ENCODE results near the gene SLC41A3. TPM values are rescaled to one million over a fixed set of nuclear protein-coding genes. Genes with fewer than 3 reads are reported as not detected.

SLC41A3 gene
- total RNA-seq, 1 experiment from 2014 or later: 41.3 TPM

GRCh38 chr3:126005951-126006350 lies 78.0 kb downstream of the SLC41A3 start:
- ChIA-PET CTCF (no interaction called here), POLR2A (no interaction called here)
- BruUV-seq (replicated peaks): no TSS peak
- H3K4me1 ChIP-seq: no peaks in the 10 kb centered on the region
- intact Hi-C loops (cut with micrococcal nuclease; ENCODE audit: unreplicated experiment): no loop called here
- no peaks in the 10 kb centered on the region for H3K27me3 ChIP-seq (replicated peaks; ENCODE audit: control insufficient read depth, insufficient read depth, low read length)
- H3K4me3 ChIP-seq (ENCODE audit: low read depth, low read length): no peak overlapping the region
- H3K27ac Mint-ChIP-seq (ENCODE audit: unreplicated experiment): no peak overlapping the region
- H3K9me3 Mint-ChIP-seq (ENCODE audit: unreplicated experiment): peaks cover 18% of the 10 kb centered on the region
- no peak overlapping the region for H3K4me3 Mint-ChIP-seq (ENCODE audit: unreplicated experiment)
- no peak for DNase-seq
- H3K4me1 Mint-ChIP-seq (ENCODE audit: low read depth, unreplicated experiment): peaks cover 6% of the 10 kb centered on the region
- no peak for TF ChIP-seq CTCF (IDR thresholded peaks at IDR 0.05; ENCODE audit: insufficient read depth in 1 of 2, low read depth in 1 of 2, low read length in 1 of 2, severe bottlenecking in 1 of 2, unreplicated experiment in 1 of 2)
- no peaks in the 10 kb centered on the region for H3K9me3 ChIP-seq
- H3K36me3 ChIP-seq (ENCODE audit: control insufficient read depth, insufficient read depth, low read length): no peaks in the 10 kb centered on the region; the same call in 1 of the 2 replicates
- no peaks in the 10 kb centered on the region for H3K27me3 Mint-ChIP-seq (ENCODE audit: insufficient read depth, unreplicated experiment)
- no peaks in the 10 kb centered on the region for H3K36me3 Mint-ChIP-seq (ENCODE audit: insufficient read depth, unreplicated experiment)

GRCh38 chr3:126004692-126005091 lies 79.2 kb downstream of the SLC41A3 start:
- Histone ChIP-seq H3K27me3 (replicated peaks; ENCODE audit: control insufficient read depth, insufficient read depth, low read length) (no peaks in the 10 kb centered on the region), H3K36me3 (ENCODE audit: control insufficient read depth, insufficient read depth, low read length) (no peaks in the 10 kb centered on the region; the same call in 1 of the 2 replicates), H3K4me3 (ENCODE audit: low read depth, low read length) (no peak overlapping the region), H3K9me3 (no peaks in the 10 kb centered on the region), H3K4me1 (no peaks in the 10 kb centered on the region)
- Mint-ChIP-seq H3K4me1 (ENCODE audit: low read depth, unreplicated experiment) (peaks cover 6% of the 10 kb centered on the region), H3K36me3 (ENCODE audit: insufficient read depth, unreplicated experiment) (no peaks in the 10 kb centered on the region), H3K27ac (ENCODE audit: unreplicated experiment) (no peak overlapping the region), H3K9me3 (ENCODE audit: unreplicated experiment) (peaks cover 24% of the 10 kb centered on the region), H3K27me3 (ENCODE audit: insufficient read depth, unreplicated experiment) (no peaks in the 10 kb centered on the region), H3K4me3 (ENCODE audit: unreplicated experiment) (no peak overlapping the region)
- DNase-seq: no peak
- intact Hi-C loops (cut with micrococcal nuclease; ENCODE audit: unreplicated experiment): no loop called here
- CTCF ChIA-PET: no interaction called here
- POLR2A ChIA-PET: no interaction called here
- TF ChIP-seq CTCF (IDR thresholded peaks at IDR 0.05; ENCODE audit: insufficient read depth in 1 of 2, low read depth in 1 of 2, low read length in 1 of 2, severe bottlenecking in 1 of 2, unreplicated experiment in 1 of 2): no peak
- no TSS peak for BruUV-seq (replicated peaks)

- H3K27me3 Mint-ChIP-seq (ENCODE audit: insufficient read depth, unreplicated experiment): no peaks in the 10 kb centered on the region
- H3K4me1 Mint-ChIP-seq (ENCODE audit: low read depth, unreplicated experiment): peaks cover 6% of the 10 kb centered on the region
- intact Hi-C loops (cut with micrococcal nuclease; ENCODE audit: unreplicated experiment): no loop called here
- no peak overlapping the region for H3K4me3 Mint-ChIP-seq (ENCODE audit: unreplicated experiment)
- no peak for TF ChIP-seq CTCF (IDR thresholded peaks at IDR 0.05; ENCODE audit: insufficient read depth in 1 of 2, low read depth in 1 of 2, low read length in 1 of 2, severe bottlenecking in 1 of 2, unreplicated experiment in 1 of 2)
- Histone ChIP-seq H3K36me3 (ENCODE audit: control insufficient read depth, insufficient read depth, low read length) (no peaks in the 10 kb centered on the region; the same call in 1 of the 2 replicates), H3K4me3 (ENCODE audit: low read depth, low read length) (no peak overlapping the region), H3K4me1 (no peaks in the 10 kb centered on the region), H3K27me3 (replicated peaks; ENCODE audit: control insufficient read depth, insufficient read depth, low read length) (no peaks in the 10 kb centered on the region), H3K9me3 (no peaks in the 10 kb centered on the region)
- H3K9me3 Mint-ChIP-seq (ENCODE audit: unreplicated experiment): peaks cover 24% of the 10 kb centered on the region
- DNase-seq: no peak
- H3K36me3 Mint-ChIP-seq (ENCODE audit: insufficient read depth, unreplicated experiment): no peaks in the 10 kb centered on the region
- no peak overlapping the region for H3K27ac Mint-ChIP-seq (ENCODE audit: unreplicated experiment)
- ChIA-PET CTCF (no interaction called here), POLR2A (no interaction called here)
- no TSS peak for BruUV-seq (replicated peaks)
Measured at GRCh38 chr3:126004217-126004616, 79.7 kb downstream of the SLC41A3 start.
